Parathyroid adenoma (tissue), 2 donors: ENCODE data around the gene TMEM271.
"Not testable (repeated sequence)": the region's sequence is repeated elsewhere in the genome, so short reads cannot be mapped to it uniquely, and the experiment has no call there.

Experiments used
- H2AFZ ChIP-seq: fragments of 300-600 bp; sonication (generic); one replicate; pipeline ENCODE4 v1.7.0; 2017; ENCODE audit warnings: antibody characterized with exemption, mild to moderate bottlenecking
- H3K27ac ChIP-seq: fragments of 300-600 bp; sonication (generic); one replicate; pipeline ENCODE4 v1.7.0; 2017
- H3K27me3 ChIP-seq: fragments of 300-600 bp; sonication (generic); one replicate; pipeline ENCODE4 v1.7.0; 2017; ENCODE audit warnings: low read length; ENCODE audit not compliant: control insufficient read depth, insufficient read depth
- H3K36me3 ChIP-seq: fragments of 300-600 bp; sonication (generic); one replicate; pipeline ENCODE4 v1.7.0; 2017; ENCODE audit warnings: low read length; ENCODE audit not compliant: control insufficient read depth, insufficient read depth
- H3K4me1 ChIP-seq: fragments of 300-600 bp; sonication (generic); one replicate; pipeline ENCODE4 v1.7.0; 2017; ENCODE audit warnings: control low read depth
- H3K4me2 ChIP-seq: fragments of 300-600 bp; sonication (generic); one replicate; pipeline ENCODE4 v1.7.0; 2017; ENCODE audit warnings: low read length
- H3K4me3 ChIP-seq: fragments of 300-600 bp; sonication (generic); one replicate; pipeline ENCODE4 v1.7.0; 2017; ENCODE audit warnings: low read depth, low read length
- H3K79me2 ChIP-seq: fragments of 300-600 bp; sonication (generic); one replicate; pipeline ENCODE4 v1.7.0; 2017; ENCODE audit warnings: control low read depth
- H3K9ac ChIP-seq: fragments of 300-600 bp; sonication (generic); one replicate; pipeline ENCODE4 v1.7.0; 2017; ENCODE audit warnings: mild to moderate bottlenecking
- H3K9me3 ChIP-seq: fragments of 300-600 bp; sonication (generic); one replicate; pipeline ENCODE4 v1.7.0; 2017; ENCODE audit warnings: low read length; ENCODE audit not compliant: control insufficient read depth
- TF ChIP-seq, protein P1 (sequence below): fragments of 300-600 bp; sonication (generic); IDR thresholded peaks from one replicate; pipeline ENCODE4 v1.7.0; 2017; ENCODE audit warnings: antibody characterized with exemption, mild to moderate bottlenecking
- donor health status: primary hyperparathyroidism.

TMEM271 gene

DNA sequence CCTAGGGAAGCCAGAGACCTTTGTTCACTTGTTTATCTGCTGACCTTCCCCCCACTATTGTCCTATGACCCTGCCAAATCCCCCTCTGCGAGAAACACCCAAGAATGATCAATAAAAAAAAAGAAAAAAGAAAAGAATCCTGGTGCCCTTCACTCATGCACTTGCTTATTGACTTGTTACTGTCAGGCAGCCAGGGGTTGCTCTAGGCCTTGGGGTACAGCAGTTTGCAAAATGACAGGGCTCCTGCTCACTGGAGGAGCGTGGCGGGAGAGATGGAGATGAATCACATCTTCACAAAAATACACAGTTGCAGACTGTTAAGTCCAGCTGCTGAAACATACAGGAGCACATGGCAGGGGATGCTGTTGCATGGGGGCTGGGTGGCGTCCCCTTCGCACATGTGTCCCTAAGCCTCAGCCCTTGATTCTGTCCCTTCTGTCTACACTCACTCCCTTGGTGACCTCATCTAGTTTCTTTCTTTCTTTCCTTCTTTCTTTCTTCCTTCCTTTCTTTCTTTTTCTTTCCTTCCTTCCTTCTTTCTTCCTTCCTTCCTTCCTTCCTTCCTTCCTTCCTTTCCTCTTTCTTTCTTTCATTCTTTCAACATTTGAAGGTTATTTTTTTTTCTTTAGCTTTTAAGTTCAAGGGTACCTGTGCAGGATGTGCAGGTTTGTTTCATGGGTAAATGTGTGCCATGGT is 16.9 kb upstream of the TMEM271 start:
- TF ChIP-seq, protein P1, sequence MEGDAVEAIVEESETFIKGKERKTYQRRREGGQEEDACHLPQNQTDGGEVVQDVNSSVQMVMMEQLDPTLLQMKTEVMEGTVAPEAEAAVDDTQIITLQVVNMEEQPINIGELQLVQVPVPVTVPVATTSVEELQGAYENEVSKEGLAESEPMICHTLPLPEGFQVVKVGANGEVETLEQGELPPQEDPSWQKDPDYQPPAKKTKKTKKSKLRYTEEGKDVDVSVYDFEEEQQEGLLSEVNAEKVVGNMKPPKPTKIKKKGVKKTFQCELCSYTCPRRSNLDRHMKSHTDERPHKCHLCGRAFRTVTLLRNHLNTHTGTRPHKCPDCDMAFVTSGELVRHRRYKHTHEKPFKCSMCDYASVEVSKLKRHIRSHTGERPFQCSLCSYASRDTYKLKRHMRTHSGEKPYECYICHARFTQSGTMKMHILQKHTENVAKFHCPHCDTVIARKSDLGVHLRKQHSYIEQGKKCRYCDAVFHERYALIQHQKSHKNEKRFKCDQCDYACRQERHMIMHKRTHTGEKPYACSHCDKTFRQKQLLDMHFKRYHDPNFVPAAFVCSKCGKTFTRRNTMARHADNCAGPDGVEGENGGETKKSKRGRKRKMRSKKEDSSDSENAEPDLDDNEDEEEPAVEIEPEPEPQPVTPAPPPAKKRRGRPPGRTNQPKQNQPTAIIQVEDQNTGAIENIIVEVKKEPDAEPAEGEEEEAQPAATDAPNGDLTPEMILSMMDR = no peak

DNA sequence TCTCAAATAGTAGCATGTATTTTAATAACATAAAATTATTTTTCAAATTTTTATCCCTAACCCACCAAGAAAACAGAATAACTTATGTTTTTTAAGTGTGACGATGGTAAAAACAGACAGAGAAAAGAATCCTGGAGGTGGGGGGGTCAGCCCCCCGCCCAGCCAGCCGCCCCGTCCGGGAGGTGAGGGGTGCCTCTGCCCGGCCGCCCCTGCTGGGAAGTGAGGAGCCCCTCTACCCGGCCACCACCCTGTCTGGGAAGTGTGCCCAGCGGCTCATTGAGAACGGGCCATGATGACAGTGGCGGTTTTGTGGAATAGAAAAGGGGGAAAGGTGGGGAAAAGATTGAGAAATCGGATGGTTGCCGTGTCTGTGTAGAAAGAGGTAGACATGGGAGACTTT is 16.1 kb upstream of the TMEM271 start:
- not testable (repeated sequence) for H3K4me2 ChIP-seq, H3K27me3 ChIP-seq, H3K36me3 ChIP-seq

More for the DNA sequence above, 16.9 kb upstream of the TMEM271 start:
- H3K4me2 ChIP-seq = no peak overlapping the region
- H3K9ac ChIP-seq = no peak overlapping the region
- H3K36me3 ChIP-seq = no peaks in the 10 kb centered on the region
- no peaks in the 10 kb centered on the region for H3K9me3 ChIP-seq
- H2AFZ ChIP-seq = no peak overlapping the region
- no peak overlapping the region for H3K27ac ChIP-seq
- no peaks in the 10 kb centered on the region for H3K4me1 ChIP-seq
- H3K4me3 ChIP-seq = no peak overlapping the region
- no peaks in the 10 kb centered on the region for H3K27me3 ChIP-seq
- no peaks in the 10 kb centered on the region for H3K79me2 ChIP-seq

DNA sequence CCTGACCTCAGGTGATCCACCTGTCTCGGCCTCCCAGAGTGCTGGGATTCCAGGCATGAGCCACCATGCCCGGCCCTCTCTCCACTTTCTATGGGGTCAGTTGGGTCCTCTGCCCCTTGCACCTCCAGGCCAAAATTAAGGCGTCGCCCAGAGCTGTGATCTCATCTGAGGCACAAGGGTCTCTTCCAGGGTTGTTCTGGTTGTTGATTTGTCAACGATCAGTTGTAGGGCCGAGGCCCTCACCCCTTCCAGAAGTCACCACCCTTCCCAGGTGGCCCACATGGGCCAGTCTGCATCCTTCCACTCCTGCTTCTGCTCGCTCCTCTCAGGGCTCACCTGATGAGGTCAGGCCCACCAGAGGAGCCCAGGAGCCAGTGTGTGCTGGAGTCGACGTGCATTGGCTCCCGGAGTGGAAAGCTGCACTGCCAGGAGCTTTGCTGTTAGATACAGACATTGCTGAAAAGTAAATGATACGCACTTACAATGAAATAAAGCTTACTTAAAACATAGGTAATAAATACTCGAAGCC is 14.3 kb upstream of the TMEM271 start:
- H3K79me2 ChIP-seq = no peaks in the 10 kb centered on the region
- no peak overlapping the region for H3K27ac ChIP-seq
- no peak overlapping the region for H3K4me3 ChIP-seq
- no peak overlapping the region for H3K9ac ChIP-seq
- H3K36me3 ChIP-seq = no peaks in the 10 kb centered on the region
- H3K4me1 ChIP-seq = no peaks in the 10 kb centered on the region
- TF ChIP-seq, protein P1 = no peak
- no peaks in the 10 kb centered on the region for H3K9me3 ChIP-seq
- no peak overlapping the region for H3K4me2 ChIP-seq
- H2AFZ ChIP-seq = no peak overlapping the region
- H3K27me3 ChIP-seq = no peaks in the 10 kb centered on the region

More for the DNA sequence above, 16.1 kb upstream of the TMEM271 start:
- H3K79me2 ChIP-seq, H3K27ac ChIP-seq, H3K4me3 ChIP-seq, H2AFZ ChIP-seq, H3K4me1 ChIP-seq, H3K9ac ChIP-seq, H3K9me3 ChIP-seq: not testable (repeated sequence)

DNA sequence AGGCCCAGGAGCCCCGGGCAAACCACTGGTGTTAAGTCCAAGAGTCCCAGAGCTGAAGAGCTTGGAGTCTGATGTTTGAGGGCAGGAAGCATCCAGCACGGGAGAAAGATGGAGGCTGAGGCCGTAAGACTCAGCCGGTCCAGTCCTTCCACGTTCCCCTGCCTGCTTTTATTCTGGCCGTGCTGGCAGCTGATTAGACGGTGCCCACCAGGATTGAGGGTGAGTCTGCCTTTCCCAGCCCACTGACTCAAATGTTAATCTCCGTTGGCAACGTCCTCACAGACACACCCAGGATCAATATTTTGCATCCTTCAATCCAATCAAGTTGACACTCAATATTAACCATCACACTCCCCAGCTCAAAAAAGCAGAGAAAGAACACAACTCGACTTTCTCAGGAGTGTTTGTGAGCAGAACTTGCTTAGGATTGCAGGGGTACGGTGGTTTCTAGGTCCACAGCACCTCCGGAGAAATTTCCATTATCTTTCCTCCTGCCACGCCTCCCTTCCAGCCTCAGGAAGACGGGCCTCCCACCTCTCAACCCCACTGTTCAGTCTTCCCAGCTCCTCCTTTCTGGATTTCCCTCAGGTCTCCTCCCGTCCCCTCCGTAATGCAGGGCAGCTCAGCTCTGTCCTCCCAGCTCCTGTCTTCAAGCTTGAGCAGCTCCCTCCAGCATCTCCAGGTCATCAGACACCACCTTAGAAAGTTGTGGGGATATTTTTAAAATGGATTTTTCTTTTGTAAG is 13.3 kb upstream of the TMEM271 start:
- Histone ChIP-seq H3K27ac (no peak overlapping the region), H3K79me2 (no peaks in the 10 kb centered on the region), H3K27me3 (no peaks in the 10 kb centered on the region), H3K4me1 (no peaks in the 10 kb centered on the region), H3K9ac (no peak overlapping the region), H3K4me2 (no peak overlapping the region), H3K36me3 (no peaks in the 10 kb centered on the region), H2AFZ (no peak overlapping the region), H3K9me3 (no peaks in the 10 kb centered on the region), H3K4me3 (no peak overlapping the region)
- TF ChIP-seq, protein P1 = no peak

DNA sequence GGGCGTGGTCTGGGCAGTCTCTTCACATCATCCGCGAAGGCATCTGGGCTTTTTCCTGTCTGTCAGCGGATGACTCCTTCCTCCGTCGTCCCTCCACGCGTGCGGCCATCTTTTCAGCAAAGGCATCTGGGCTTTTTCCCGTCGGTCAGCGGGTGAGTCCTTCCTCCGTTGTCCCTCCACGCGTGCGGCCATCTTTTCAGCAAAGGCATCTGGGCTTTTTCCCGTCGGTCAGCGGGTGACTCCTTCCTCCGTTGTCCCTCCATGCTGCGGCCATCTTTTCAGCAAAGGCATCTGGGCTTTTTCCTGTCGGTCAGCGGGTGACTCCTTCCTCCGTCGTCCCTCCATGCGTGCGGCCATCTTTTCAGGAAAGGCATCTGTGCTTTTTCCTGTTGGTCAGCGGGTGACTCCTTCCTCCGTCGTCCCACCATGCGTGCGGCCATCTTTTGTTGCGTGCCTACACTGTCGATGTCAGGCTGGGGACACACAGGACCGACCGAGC is 12.3 kb upstream of the TMEM271 start:
- Histone ChIP-seq H3K79me2 (no peaks in the 10 kb centered on the region), H3K4me1 (no peaks in the 10 kb centered on the region)
- TF ChIP-seq, protein P1 = no peak

More for the DNA sequence above, 12.3 kb upstream of the TMEM271 start:
- Histone ChIP-seq H3K9me3 (no peaks in the 10 kb centered on the region), H3K36me3 (no peaks in the 10 kb centered on the region), H3K4me3 (no peak overlapping the region), H2AFZ (no peak overlapping the region), H3K27me3 (no peaks in the 10 kb centered on the region), H3K9ac (no peak overlapping the region), H3K4me2 (no peak overlapping the region), H3K27ac (no peak overlapping the region)
